Smooth muscle cell (in vitro differentiated cells): ENCODE results near the gene RAB23. TPM values are rescaled to one million over a fixed set of nuclear protein-coding genes. Genes with fewer than 3 reads are reported as not detected.

Source experiments
- DNase-seq: peaks from one replicate; lab custom pipeline; 2025; ENCODE audit not compliant: unreplicated experiment; lab: John Stamatoyannopoulos, UW
- H2AFZ ChIP-seq: fragments of 200-600 bp; sonication (generic); 2 replicates; pipeline ENCODE4 v1.6.0; 2016; ENCODE audit warnings: antibody characterized with exemption, low read depth, mild to moderate bottlenecking
- H3F3A ChIP-seq: fragments of 200-600 bp; sonication (generic); 2 replicates; pipeline ENCODE4 v1.6.0; 2017; ENCODE audit warnings: antibody characterized with exemption, low read depth
- H3K27ac ChIP-seq: fragments of 200-600 bp; sonication (generic); 2 replicates; pipeline ENCODE4 v1.5.1; 2016; ENCODE audit warnings: low read depth, mild to moderate bottlenecking
- H3K27me3 ChIP-seq: fragments of 200-600 bp; sonication (generic); 2 replicates; pipeline ENCODE4 v1.6.1; 2016; ENCODE audit warnings: low read depth, mild to moderate bottlenecking
- H3K36me3 ChIP-seq: fragments of 200-600 bp; sonication (generic); 2 replicates; pipeline ENCODE4 v1.5.1; 2016; ENCODE audit warnings: low read depth
- H3K4me1 ChIP-seq: fragments of 200-600 bp; sonication (generic); 2 replicates; pipeline ENCODE4 v1.5.1; 2016; ENCODE audit warnings: low read depth
- H3K4me2 ChIP-seq: fragments of 200-600 bp; sonication (generic); 2 replicates; pipeline ENCODE4 v1.6.0; 2016; ENCODE audit warnings: mild to moderate bottlenecking
- H3K4me3 ChIP-seq: fragments of 200-600 bp; sonication (generic); 2 replicates; pipeline ENCODE4 v1.5.1; 2016; ENCODE audit warnings: mild to moderate bottlenecking
- H3K79me2 ChIP-seq: fragments of 200-600 bp; sonication (generic); 2 replicates; pipeline ENCODE4 v1.6.0; 2016; ENCODE audit warnings: low read depth, mild to moderate bottlenecking
- H3K9ac ChIP-seq: fragments of 200-600 bp; sonication (generic); 2 replicates; pipeline ENCODE4 v1.6.0; 2016; ENCODE audit warnings: low read depth
- H3K9me3 ChIP-seq: fragments of 200-600 bp; sonication (generic); replicated peaks from 2 replicates; pipeline ENCODE4 v1.5.1; 2016; ENCODE audit warnings: low read depth
- H4K20me1 ChIP-seq: fragments of 200-600 bp; sonication (generic); 2 replicates; pipeline ENCODE4 v1.6.0; 2016; ENCODE audit warnings: low read depth
- WGBS: methylation state at CpG from one replicate; pipeline ENCODE4 v1.1.7; 2016; ENCODE audit warnings: low lambda C conversion rate; 5-methylcytosine and 5-hydroxymethylcytosine counted together
- polyA plus RNA-seq: library from polyadenylated mRNA; unstranded; fragments of >200 nt; fragmentation: Nextera tagmentation; extraction: Ambion mirVana; gene quantifications from 2 replicates; pipeline ENCODE4 v1.2.1, GENCODE V29; 2016
- total RNA-seq: library from RNA; depleted of rRNA; stranded (reverse); fragments of >200 nt; gene quantifications from 2 replicates; pipeline ENCODE4 v1.2.3, GENCODE V29; 2014
- TF ChIP-seq, protein P1 (sequence below): fragments of 200-600 bp; sonication (generic); IDR thresholded peaks from 2 replicates; pipeline ENCODE4 v1.5.1; 2017; ENCODE audit warnings: borderline replicate concordance, mild to moderate bottlenecking, antibody characterized with exemption; ENCODE audit not compliant: insufficient read depth, poor library complexity, severe bottlenecking

RAB23 gene
- total and polyA plus RNA-seq, 2 experiments from 2014 or later: 51.4 to 95.3 TPM

DNA sequence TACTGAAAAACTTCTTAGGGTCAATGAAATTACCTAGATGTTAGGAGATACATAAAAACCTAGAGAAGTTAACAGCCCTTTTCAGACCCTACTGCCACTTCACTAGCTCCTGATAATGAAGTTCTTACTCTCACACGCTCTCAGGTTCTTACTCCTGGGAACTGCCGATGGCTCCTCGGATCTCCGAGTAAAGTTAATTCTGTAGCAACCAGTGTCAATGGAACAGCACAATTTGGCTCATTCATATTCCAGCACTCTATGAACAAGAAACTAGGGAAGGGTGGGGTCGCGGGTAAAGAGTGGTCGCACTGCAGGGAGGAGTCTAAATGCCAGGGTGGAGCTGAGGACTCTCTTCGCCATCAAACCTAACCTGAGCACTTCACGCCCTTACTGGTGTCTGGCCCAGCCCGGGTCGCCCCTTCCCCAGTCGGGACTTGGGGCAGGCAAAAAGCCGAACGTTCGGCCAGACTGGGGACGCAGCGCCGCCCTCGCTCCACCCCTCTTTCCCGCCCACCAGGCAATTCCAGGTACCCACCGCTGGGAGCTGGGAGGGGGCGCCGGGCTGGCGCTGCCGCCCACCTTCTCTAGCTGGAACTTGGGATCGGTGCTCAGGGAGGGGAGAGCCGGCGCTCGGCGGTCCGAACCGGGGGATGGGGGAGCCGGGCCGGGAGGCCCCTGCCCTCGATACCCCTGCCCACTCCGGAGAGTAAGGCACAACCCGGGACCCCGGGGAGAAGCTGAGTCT is 744 bp downstream of the RAB23 start:
- H3K4me2 ChIP-seq: peak overlapping the region; percentile 96
- H3K4me1 ChIP-seq: peaks cover 33% of the 10 kb centered on the region
- H3K79me2 ChIP-seq: peaks cover 58% of the 10 kb centered on the region
- no peaks in the 10 kb centered on the region for H3K27me3 ChIP-seq
- H3F3A ChIP-seq: no peaks in the 10 kb centered on the region
- H2AFZ ChIP-seq: peak overlapping the region; percentile 88
- H3K36me3 ChIP-seq: no peaks in the 10 kb centered on the region
- H4K20me1 ChIP-seq: peaks cover 22% of the 10 kb centered on the region
- H3K4me3 ChIP-seq: peak overlapping the region; percentile 99
- TF ChIP-seq, protein P1, sequence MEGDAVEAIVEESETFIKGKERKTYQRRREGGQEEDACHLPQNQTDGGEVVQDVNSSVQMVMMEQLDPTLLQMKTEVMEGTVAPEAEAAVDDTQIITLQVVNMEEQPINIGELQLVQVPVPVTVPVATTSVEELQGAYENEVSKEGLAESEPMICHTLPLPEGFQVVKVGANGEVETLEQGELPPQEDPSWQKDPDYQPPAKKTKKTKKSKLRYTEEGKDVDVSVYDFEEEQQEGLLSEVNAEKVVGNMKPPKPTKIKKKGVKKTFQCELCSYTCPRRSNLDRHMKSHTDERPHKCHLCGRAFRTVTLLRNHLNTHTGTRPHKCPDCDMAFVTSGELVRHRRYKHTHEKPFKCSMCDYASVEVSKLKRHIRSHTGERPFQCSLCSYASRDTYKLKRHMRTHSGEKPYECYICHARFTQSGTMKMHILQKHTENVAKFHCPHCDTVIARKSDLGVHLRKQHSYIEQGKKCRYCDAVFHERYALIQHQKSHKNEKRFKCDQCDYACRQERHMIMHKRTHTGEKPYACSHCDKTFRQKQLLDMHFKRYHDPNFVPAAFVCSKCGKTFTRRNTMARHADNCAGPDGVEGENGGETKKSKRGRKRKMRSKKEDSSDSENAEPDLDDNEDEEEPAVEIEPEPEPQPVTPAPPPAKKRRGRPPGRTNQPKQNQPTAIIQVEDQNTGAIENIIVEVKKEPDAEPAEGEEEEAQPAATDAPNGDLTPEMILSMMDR: peak; percentile 28
- H3K9ac ChIP-seq: peak overlapping the region; percentile 84
- WGBS: under 1% methylated on average over 33 of the region's 38 CpGs
- no peaks in the 10 kb centered on the region for H3K9me3 ChIP-seq
- peak; percentile 49 for DNase-seq
- peak overlapping the region; percentile 64 for H3K27ac ChIP-seq

DNA sequence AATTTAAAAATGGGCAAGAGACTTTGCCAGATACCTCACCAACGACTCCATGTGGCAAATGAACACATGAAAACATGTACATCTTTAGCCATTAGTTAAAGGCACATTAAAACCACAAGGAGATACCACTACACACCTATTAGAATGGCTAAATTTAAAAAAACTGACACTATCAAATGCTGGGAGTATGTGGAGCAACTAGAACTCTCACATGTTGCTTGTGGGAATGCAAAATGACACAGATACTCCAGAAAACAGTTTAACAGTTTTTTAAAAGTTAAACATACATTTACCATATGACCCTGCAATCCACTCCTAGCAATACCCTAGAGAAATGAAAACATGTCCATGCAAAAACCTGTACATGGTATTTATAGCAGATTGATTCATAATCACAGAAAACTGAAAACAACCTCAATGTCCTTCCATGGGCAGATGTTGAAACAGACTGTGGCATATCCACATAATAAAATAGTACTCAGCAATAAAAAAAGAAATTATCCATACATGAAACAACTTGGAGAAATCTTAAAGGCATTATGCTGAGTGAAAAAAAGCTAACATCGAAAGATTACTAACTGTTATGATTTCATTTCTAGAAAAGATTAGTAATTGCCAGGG is 1.9 kb downstream of the RAB23 start:
- Histone ChIP-seq H3K9me3 (no peaks in the 10 kb centered on the region), H3K9ac (no peak overlapping the region), H3K36me3 (no peaks in the 10 kb centered on the region), H2AFZ (no peak overlapping the region), H3K4me3 (peak overlapping the region; percentile 99), H3K4me1 (peaks cover 32% of the 10 kb centered on the region), H3K79me2 (peaks cover 70% of the 10 kb centered on the region), H3K27me3 (no peaks in the 10 kb centered on the region), H3K27ac (peak overlapping the region; percentile 10), H3K4me2 (peak overlapping the region; percentile 96), H4K20me1 (peaks cover 32% of the 10 kb centered on the region), H3F3A (no peaks in the 10 kb centered on the region)
- WGBS: 96% methylated on average over 2 of the region's 2 CpGs
- DNase-seq: no peak
- TF ChIP-seq, protein P1: no peak

DNA sequence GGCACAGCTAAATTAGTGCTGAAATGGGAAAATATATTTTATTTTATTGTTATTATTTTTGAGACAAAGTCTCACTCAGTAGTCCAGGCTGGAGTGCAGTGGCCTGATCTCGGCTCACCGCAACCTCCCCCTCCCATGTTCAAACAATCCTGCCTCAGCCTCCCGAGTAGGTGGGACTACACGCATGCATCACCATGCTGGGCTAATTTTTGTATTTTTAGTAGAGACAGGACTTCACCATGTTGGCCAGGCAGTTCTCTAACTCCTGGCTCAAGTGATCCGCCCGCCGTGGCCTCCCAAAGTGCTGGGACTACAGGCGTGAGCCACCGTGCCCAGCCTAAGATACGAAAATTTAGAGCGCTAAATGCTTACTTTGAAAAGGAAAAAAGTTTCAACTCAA is 4.8 kb downstream of the RAB23 start:
- Histone ChIP-seq H3K9me3 (no peaks in the 10 kb centered on the region), H3K4me3 (no peak overlapping the region), H3K79me2 (peaks cover 99% of the 10 kb centered on the region), H2AFZ (no peak overlapping the region), H4K20me1 (peaks cover 59% of the 10 kb centered on the region), H3K27ac (no peak overlapping the region), H3K27me3 (no peaks in the 10 kb centered on the region), H3F3A (no peaks in the 10 kb centered on the region), H3K4me2 (peak overlapping the region; percentile 6), H3K4me1 (peaks cover 20% of the 10 kb centered on the region), H3K36me3 (no peaks in the 10 kb centered on the region), H3K9ac (no peak overlapping the region)
- DNase-seq: no peak
- WGBS: 95% methylated on average over 11 of the region's 11 CpGs
- TF ChIP-seq, protein P1: no peak
